ENCODE results near the gene C1orf226. TPM values are rescaled to one million over a fixed set of nuclear protein-coding genes. Genes with fewer than 3 reads are reported as not detected.

Gene C1orf226
- total RNA-seq, 2 experiments from 2014 or later, result 0.12 to 0.17 TPM

DNA sequence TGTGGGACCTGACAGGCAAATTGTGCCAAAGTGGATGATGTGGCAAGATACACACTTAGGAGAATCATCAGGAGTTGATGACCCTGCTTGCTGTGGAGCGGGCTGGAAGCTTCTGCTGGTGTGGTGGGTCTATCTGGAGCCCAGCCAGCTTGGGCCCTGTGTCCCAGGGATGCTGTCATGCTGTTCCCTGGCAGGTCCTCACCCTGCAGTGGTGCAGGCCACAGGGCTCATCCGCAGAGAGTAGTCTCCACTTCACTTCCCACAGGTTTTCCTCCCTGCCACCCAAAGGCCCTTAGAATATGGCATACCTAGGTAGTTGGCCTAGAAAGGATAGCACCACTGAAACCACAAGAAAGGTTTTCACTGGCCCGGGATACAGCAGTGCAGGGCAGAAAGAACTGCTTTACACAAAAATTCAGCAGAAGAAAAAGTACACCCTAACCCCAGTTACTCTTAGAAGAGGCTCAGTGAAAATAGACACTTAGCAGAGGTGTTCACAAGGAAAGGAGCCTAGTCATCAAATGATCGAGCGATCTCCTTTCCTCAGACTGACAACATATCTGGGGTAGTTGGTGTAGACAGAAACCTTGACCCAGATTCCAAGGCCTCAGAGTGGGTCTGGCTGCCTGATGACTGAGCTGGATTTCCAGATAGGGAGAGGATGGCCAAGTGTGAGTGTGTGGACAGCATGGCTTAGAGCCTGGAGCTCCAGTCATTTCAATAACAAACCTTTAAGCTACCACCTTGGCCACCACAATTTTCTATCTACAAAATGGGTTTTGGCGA lies 1.3 kb upstream of the C1orf226 start:
- no peak for DNase-seq
- Mint-ChIP-seq H3K4me1 (ENCODE audit: low read depth) (no peaks in the 10 kb centered on the region), H3K9me3 (no peaks in the 10 kb centered on the region), H3K36me3 (ENCODE audit: low read depth) (no peaks in the 10 kb centered on the region), H3K27ac (no peak overlapping the region), H3K4me3 (no peak overlapping the region), H3K27me3 (ENCODE audit: low read depth) (no peaks in the 10 kb centered on the region)
- CTCF ChIA-PET, result interaction anchor here (1.0 to 1.3 kb wide), 2 partner anchors 11 to 23 kb away, joined by 3 to 4 read pairs; no protein-coding TSS in a partner anchor
- intact Hi-C loops (cut with micrococcal nuclease), result no loop called here

DNA sequence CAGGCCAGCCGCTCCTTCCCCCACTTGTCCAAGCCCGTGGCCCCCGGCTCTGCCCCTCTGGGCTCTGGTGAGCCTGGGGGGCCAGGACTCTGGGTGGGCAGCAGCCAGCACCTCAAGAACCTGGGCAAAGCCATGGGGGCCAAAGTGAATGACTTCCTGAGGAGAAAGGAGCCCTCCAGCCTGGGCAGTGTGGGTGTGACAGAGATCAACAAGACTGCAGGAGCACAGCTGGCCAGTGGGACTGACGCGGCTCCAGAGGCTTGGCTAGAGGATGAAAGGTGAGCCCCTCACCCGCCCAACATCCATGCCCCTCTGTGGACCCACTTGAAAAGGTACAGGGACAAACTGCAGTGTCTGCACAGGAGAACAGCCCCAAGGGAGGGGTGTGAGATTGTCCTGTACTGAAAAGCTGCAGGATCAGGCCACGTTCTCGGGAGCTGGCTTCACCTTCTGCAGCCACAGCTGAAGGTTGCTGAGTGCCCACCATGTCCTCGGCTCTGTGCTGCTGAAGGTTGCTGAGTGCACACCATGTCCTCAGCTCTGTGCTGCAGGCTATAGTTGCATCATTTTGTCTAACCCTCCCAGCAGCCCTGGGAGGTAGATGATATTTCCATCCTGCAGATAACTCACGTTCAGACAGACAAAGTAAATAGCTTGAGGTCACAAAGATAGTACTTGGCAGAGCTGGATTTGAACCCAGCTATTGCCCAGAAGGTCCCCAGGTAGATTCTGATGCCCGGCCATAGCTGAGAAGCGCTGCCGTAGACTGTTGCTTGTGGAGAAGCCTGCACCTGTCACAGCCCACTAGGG lies 618 bp downstream of the C1orf226 start:
- no peaks in the 10 kb centered on the region for H3K4me1 Mint-ChIP-seq (ENCODE audit: low read depth)
- H3K9me3 Mint-ChIP-seq, result no peaks in the 10 kb centered on the region
- H3K27ac Mint-ChIP-seq, result no peak overlapping the region
- CTCF ChIA-PET, result interaction anchor here (1.3 kb wide), 1 partner anchor 24 kb away, joined by 3 read pairs; no protein-coding TSS in a partner anchor
- intact Hi-C loops (cut with micrococcal nuclease), result no loop called here
- DNase-seq, result no peak
- H3K36me3 Mint-ChIP-seq (ENCODE audit: low read depth), result no peaks in the 10 kb centered on the region
- H3K4me3 Mint-ChIP-seq, result no peak overlapping the region
- H3K27me3 Mint-ChIP-seq (ENCODE audit: low read depth), result no peaks in the 10 kb centered on the region

DNA sequence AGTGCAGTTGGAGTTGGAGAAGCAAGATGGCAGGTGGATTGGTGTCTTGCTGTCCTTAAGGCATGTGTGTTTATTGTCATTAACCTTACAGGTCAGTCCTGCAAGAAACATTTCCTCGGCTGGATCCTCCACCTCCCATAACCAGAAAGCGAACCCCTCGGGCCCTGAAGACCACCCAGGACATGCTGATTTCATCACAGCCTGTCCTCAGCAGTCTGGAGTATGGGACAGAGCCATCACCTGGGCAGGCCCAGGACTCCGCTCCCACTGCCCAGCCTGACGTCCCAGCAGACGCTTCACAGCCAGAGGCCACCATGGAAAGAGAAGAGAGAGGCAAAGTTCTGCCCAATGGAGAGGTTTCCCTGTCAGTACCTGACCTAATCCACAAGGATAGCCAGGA lies 1.6 kb downstream of the C1orf226 start:
- Mint-ChIP-seq H3K36me3 (ENCODE audit: low read depth) (no peaks in the 10 kb centered on the region), H3K27ac (no peak overlapping the region), H3K9me3 (no peaks in the 10 kb centered on the region), H3K4me1 (ENCODE audit: low read depth) (no peaks in the 10 kb centered on the region), H3K4me3 (no peak overlapping the region), H3K27me3 (ENCODE audit: low read depth) (no peaks in the 10 kb centered on the region)
- CTCF ChIA-PET, result no interaction called here
- DNase-seq, result no peak
- intact Hi-C loops (cut with micrococcal nuclease), result no loop called here

GRCh38 chr1:162383516-162383915 lies 2.0 kb downstream of the C1orf226 start:
- no peak overlapping the region for H3K4me3 Mint-ChIP-seq
- CTCF ChIA-PET, result no interaction called here
- no peaks in the 10 kb centered on the region for H3K4me1 Mint-ChIP-seq (ENCODE audit: low read depth)
- H3K9me3 Mint-ChIP-seq, result no peaks in the 10 kb centered on the region
- H3K27me3 Mint-ChIP-seq (ENCODE audit: low read depth), result no peaks in the 10 kb centered on the region
- H3K27ac Mint-ChIP-seq, result no peak overlapping the region
- intact Hi-C loops (cut with micrococcal nuclease), result no loop called here
- DNase-seq, result no peak
- H3K36me3 Mint-ChIP-seq (ENCODE audit: low read depth), result no peaks in the 10 kb centered on the region

DNA sequence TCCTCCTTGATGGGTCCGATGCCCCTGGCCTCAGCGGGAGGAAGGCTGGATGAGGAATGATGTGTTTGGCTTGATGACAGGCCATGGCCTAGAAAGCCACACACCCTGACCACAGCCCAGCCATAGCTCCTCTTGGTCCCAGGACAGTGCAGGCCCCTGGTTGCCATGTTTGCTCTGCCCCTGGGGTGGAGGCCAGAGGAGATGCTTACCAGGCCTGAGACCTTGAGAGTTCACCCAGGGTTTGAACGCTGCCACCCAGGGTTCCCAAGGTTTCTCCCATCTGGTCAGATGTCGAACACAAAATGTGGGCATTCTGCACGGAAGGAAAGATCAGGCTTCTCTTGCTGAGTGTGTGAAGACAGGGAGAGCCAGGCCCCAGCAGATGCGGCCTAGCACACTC lies 2.6 kb downstream of the C1orf226 start:
- intact Hi-C loops (cut with micrococcal nuclease), result no loop called here
- no peaks in the 10 kb centered on the region for H3K36me3 Mint-ChIP-seq (ENCODE audit: low read depth)
- H3K9me3 Mint-ChIP-seq, result no peaks in the 10 kb centered on the region
- DNase-seq, result no peak
- no peak overlapping the region for H3K4me3 Mint-ChIP-seq
- H3K4me1 Mint-ChIP-seq (ENCODE audit: low read depth), result no peaks in the 10 kb centered on the region
- no peak overlapping the region for H3K27ac Mint-ChIP-seq
- H3K27me3 Mint-ChIP-seq (ENCODE audit: low read depth), result peaks cover 3% of the 10 kb centered on the region
- CTCF ChIA-PET, result no interaction called here

DNA sequence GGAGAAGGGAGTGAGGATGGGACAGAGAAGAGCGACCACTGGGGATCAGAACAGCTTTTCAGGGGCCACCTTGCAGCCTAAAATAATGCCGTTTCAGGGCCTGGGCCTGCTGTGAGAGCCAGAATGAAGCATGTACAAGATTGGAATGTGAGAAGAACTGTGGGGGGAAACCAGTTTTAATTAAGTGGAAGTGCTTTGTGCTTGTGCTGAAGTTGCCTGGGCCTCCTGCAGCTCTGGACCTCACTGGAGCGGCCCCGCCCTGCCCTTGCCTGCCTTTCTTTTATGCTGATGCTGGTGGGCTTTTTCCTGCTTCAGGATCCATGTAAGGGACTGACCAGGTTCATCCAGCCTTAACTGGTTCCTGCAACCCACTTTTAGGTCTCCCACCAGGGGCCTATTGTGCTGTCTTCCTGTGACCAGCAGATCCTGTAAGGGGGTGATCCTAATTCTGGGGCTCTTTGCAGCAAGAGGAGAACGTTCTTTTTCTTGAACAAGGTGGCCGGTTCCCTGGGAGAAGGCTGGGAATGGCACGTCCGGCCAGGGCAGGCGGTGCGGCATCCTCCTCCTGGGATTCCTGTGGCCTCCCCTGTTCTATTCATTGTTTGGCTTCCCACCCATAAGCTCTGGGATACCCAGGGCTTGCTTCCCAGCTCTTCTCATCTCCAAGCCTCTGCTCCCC lies 3.2 kb downstream of the C1orf226 start:
- intact Hi-C loops (cut with micrococcal nuclease), result no loop called here
- H3K4me1 Mint-ChIP-seq (ENCODE audit: low read depth), result no peaks in the 10 kb centered on the region
- H3K27ac Mint-ChIP-seq, result no peak overlapping the region
- H3K36me3 Mint-ChIP-seq (ENCODE audit: low read depth), result no peaks in the 10 kb centered on the region
- H3K9me3 Mint-ChIP-seq, result no peaks in the 10 kb centered on the region
- no peak for DNase-seq
- H3K27me3 Mint-ChIP-seq (ENCODE audit: low read depth), result peaks cover 3% of the 10 kb centered on the region
- H3K4me3 Mint-ChIP-seq, result no peak overlapping the region
- CTCF ChIA-PET, result no interaction called here

- Mint-ChIP-seq H3K27ac (no peak overlapping the region), H3K36me3 (ENCODE audit: low read depth) (no peaks in the 10 kb centered on the region), H3K9me3 (no peaks in the 10 kb centered on the region), H3K4me3 (no peak overlapping the region), H3K4me1 (ENCODE audit: low read depth) (no peaks in the 10 kb centered on the region), H3K27me3 (ENCODE audit: low read depth) (peaks cover 8% of the 10 kb centered on the region)
- intact Hi-C loops (cut with micrococcal nuclease), result no loop called here
- DNase-seq, result no peak
- CTCF ChIA-PET, result no interaction called here
Measured at GRCh38 chr1:162385280-162385623, 3.7 kb downstream of the C1orf226 start.

DNA sequence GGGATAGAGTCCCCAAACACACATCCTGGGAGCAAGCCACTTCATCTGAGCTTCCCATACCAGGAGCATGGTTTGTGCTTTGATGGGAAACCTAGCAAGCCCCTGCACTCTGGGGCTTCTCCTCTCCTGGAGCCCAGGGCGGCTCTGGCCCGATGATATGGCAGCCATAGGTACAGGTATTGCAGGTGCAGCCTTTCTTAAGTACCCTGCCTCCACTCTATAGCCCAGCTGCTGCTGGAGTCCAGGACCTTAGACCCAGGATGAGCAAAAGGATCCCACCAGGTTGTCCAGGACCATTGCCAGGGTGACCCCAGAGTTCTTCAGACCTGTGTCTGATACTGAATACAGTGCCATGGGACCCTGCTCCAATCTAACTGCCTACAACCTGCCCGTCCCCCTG lies 4.2 kb downstream of the C1orf226 start:
- Mint-ChIP-seq H3K4me1 (ENCODE audit: low read depth) (no peaks in the 10 kb centered on the region), H3K9me3 (no peaks in the 10 kb centered on the region), H3K4me3 (no peak overlapping the region), H3K27me3 (ENCODE audit: low read depth) (peaks cover 13% of the 10 kb centered on the region), H3K36me3 (ENCODE audit: low read depth) (no peaks in the 10 kb centered on the region), H3K27ac (no peak overlapping the region)
- intact Hi-C loops (cut with micrococcal nuclease), result no loop called here
- CTCF ChIA-PET, result no interaction called here
- no peak for DNase-seq

DNA sequence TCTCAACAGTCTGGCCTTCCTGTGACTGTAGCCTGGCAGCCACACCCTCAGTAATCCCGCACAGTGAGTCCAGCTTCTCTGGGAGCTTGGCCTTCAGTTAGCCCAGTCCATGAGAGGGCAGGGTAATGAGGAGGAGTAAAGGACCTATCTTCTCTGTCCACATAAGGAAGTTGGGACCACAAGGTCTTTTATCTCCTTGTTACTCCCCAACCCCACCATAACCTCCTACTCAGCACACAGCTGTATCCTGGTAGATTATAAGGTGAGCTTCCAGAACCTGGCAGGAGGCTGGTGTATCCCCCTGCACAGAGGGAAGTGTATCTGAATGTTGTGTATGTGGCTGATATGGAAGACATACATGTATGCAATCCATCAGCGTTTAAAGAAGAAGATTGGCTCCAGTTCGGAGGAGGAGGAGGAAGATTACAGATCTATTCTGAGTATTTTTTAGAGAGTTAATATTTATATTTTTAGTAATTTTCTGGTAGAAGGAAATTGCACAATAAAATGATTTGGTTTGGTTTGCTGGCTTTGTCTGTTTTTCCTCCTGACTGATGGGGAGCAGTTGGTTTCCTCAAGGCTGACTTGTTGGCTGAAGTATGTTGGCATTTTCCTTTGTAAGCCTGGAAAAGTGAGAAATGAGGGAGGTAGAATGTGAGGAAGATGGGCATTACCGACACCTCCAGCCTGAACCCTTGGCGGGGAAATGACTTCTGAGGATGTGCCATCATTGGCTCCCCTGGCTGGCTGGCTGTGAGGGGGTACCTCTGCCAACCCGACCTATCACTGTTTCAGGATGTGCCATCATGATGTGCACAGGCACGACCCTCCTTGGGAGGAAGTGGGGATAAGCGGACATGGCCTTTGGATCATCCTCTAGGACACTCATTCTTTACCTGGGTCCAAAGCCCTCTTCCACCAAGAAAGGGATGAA lies 5.0 kb downstream of the C1orf226 start:
- peaks cover 14% of the 10 kb centered on the region for H3K27me3 Mint-ChIP-seq (ENCODE audit: low read depth)
- no peak overlapping the region for H3K27ac Mint-ChIP-seq
- intact Hi-C loops (cut with micrococcal nuclease), result no loop called here
- CTCF ChIA-PET, result no interaction called here
- no peaks in the 10 kb centered on the region for H3K36me3 Mint-ChIP-seq (ENCODE audit: low read depth)
- H3K4me1 Mint-ChIP-seq (ENCODE audit: low read depth), result no peaks in the 10 kb centered on the region
- no peaks in the 10 kb centered on the region for H3K9me3 Mint-ChIP-seq
- DNase-seq, result no peak
- H3K4me3 Mint-ChIP-seq, result no peak overlapping the region

DNA sequence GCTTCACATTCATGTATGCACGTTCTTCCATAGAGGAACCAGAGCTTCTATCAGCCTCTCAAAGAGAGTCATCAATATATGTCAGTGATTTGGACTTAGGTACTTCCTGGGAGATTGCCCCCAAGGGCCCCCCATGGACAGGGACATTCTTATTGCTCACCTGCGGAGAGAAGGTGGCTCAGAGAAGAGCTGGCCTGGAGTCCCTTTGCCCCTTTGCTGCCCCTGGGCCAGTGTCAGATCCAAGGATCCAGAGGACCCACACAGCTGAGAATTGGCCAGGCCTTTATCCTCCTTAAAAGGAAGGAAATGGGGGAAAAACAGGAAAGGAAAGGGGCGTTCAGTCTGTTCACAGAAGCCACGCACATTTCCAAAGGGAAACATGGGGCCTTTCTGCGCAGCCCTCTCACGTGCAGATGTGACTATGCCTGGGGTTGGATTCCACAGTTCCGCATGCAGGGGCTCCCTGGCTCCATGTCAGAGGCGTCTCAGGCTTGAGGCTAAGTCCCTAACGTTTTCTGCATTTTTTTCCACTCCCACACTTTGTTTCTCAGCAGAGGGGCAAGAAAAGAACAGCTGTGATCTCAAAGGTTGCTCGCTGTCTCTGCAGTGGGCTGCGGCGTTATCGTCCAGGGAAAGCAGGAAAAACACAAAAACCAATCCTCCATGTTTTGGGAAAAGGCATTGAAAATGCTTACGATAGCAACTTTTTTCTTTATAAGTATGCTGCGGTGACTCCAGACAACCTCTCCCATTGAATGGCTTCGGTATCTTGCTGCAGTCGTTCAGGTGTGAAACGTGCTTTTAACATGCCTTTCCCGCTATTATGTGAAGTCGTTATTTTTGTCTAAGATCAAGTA lies 5.9 kb downstream of the C1orf226 start:
- Mint-ChIP-seq H3K27ac (no peak overlapping the region), H3K4me1 (ENCODE audit: low read depth) (no peaks in the 10 kb centered on the region), H3K27me3 (ENCODE audit: low read depth) (peaks cover 14% of the 10 kb centered on the region), H3K36me3 (ENCODE audit: low read depth) (no peaks in the 10 kb centered on the region), H3K4me3 (no peak overlapping the region), H3K9me3 (no peaks in the 10 kb centered on the region)
- intact Hi-C loops (cut with micrococcal nuclease), result no loop called here
- no peak for DNase-seq
- CTCF ChIA-PET, result no interaction called here

DNA sequence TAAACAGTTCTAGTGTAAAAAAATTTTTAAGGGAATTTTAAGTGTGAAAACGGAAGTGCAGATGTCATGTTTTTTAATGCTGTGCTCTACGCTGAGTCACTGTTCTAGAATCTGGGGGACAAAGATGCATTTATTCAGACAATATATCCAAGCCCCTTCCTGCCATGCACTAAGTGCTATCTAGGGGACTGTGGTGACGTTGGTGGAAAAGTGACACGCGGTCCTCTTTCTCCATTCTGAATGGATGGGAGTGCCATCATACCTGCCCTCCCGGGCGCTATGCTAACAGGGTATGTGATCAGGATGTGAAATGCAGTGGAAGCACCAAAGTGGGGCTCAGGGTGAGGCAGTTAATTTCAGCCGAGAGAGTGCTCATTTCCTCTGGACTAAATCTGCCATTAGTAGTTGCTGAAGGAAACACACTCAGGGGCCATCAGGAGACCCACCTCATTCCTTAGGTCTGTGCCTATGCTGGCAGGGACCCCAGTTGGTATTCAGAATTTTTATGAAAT lies 6.6 kb downstream of the C1orf226 start:
- Mint-ChIP-seq H3K4me3 (no peak overlapping the region), H3K9me3 (no peaks in the 10 kb centered on the region), H3K27me3 (ENCODE audit: low read depth) (peaks cover 14% of the 10 kb centered on the region), H3K4me1 (ENCODE audit: low read depth) (no peaks in the 10 kb centered on the region), H3K27ac (no peak overlapping the region), H3K36me3 (ENCODE audit: low read depth) (no peaks in the 10 kb centered on the region)
- no peak for DNase-seq
- intact Hi-C loops (cut with micrococcal nuclease), result no loop called here
- CTCF ChIA-PET, result interaction anchor here (1.9 kb wide), 1 partner anchor 332 kb away, joined by 10 read pairs; no protein-coding TSS in a partner anchor

Data from activated naive CD4-positive, alpha-beta T cell treated with anti-CD3 and anti-CD28 coated beads for 36 hours (primary cell).